ENCODE data around the gene LSM3.

DNA sequence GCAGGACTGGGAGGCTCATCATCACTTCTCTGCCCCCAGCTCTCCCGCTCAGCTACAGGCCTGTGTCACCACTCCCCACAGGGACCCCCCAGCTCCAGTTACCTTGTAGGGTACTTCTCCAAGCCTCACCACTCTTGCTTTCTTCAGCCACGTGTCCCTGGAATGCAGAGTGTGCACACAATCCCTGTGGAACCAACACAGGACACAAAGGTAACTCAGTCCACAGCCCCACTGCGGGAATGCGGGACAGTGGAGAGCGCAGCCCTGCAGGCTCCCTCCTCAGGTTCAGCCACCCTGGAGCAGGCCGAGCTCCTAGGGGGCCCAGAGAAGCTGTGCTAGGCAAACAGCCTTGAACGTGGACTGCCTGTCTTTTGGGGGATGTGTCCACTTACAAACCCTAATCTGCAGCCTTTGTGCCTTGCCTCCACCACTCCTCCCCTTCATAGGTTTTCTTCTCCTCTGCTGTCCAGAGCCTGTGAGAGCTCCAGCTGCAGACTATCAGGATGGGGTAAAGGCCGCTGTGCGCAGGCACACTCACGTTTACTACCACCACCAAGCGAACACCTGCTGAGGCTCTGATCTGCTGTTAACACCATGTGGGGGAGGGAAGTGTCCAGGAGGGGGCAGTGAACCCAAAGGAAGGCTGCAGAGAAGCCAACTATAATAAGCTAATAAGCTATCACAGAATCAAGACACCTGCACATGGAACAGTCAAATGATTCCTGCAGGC, 26.2 kb upstream of the LSM3 start:
- TF ChIP-seq POLR2A (IDR thresholded peaks at IDR 0.05; ENCODE audit: low read length) (no peak), GATA1 (IDR thresholded peaks at IDR 0.05; ENCODE audit: low read depth, low read length) (no peak)

Measured in erythroblast (primary cell).